HCT116 (cell line): ENCODE results near the gene NOL4L. TPM values are rescaled to one million over a fixed set of nuclear protein-coding genes. Genes with fewer than 3 reads are reported as not detected.

Experiments
- ATAC-seq: fragments of 200-7000 bp; cut with Tn5 transposase; 2 replicates; pipeline ENCODE4 v1.9.1; 2020; ENCODE audit warnings: mild to moderate bottlenecking, moderate library complexity
- BruUV-seq: library from RNA; stranded (reverse); fragments of 400-500 nt; replicated peaks from 2 replicates; lab custom pipeline; 2021; lab: Mats Ljungman, UMichigan
- CTCF ChIA-PET: fragments of 300-600 bp; sonication (Branson Sonifier 250); formaldehyde crosslinking; loops from one replicate; lab custom pipeline; 2021; ENCODE audit warnings: antibody characterized with exemption; lab: Charles Lee
- POLR2A ChIA-PET: fragments of 300-600, 350-600 bp; sonication (Branson Sonifier 250); formaldehyde crosslinking; loops from one replicate; lab custom pipeline; 2021; ENCODE audit warnings: antibody characterized with exemption; lab: Charles Lee
- RAD21 ChIA-PET, 2 experiments: fragments of 300-600 bp; sonication (Branson Sonifier 250); formaldehyde crosslinking; loops; one replicate each; lab custom pipeline; 2023; ENCODE audit warnings: low total read pairs in 2 of 2; ENCODE audit not compliant: uncharacterized antibody in 2 of 2, unreplicated experiment in 2 of 2, low non-redundant PET in 1 of 2; lab: Charles Lee
- DNase-seq: peaks from one replicate; pipeline ENCODE4 v3.0.0-alpha.2; 2010; ENCODE audit warnings: low read depth, low spot score
- H2AFZ ChIP-seq: fragments of 200-600 bp; shearing (Covaris generic), sonication (generic); 2 replicates; pipeline ENCODE4 v1.6.1; 2017; ENCODE audit warnings: low read depth, mixed run types, mixed read lengths, antibody characterized with exemption, low read length; ENCODE audit not compliant: poor library complexity, severe bottlenecking
- H3K27ac ChIP-seq: 2 replicates; pipeline ENCODE4 v1.5.1; 2012; ENCODE audit warnings: low read depth, low read length
- H3K27me3 ChIP-seq: fragments of 200-600 bp; sonication (generic); 2 replicates; pipeline ENCODE4 v1.6.1; 2016; ENCODE audit warnings: mixed run types, low read length, mixed read lengths; ENCODE audit not compliant: insufficient read depth
- H3K36me3 ChIP-seq, 2 experiments: fragments of 200-500 bp in 1 of 2; fragments of 200-600 bp in 1 of 2; sonication (Bioruptor generic) in 1 of 2; sonication (generic) in 1 of 2; 2 replicates each; pipeline versions ENCODE4 v1.5.1 to v1.6.1; 2014 to 2016; ENCODE audit warnings: low read length in 2 of 2, inconsistent platforms in 1 of 2, mixed read lengths in 1 of 2, mixed run types in 1 of 2; ENCODE audit not compliant: insufficient read depth in 2 of 2, control insufficient read depth in 1 of 2
- H3K4me1 ChIP-seq, 2 experiments: fragments of 200-600 bp in 1 of 2; sonication (generic) in 1 of 2; 2 replicates each; pipeline versions ENCODE4 v1.5.1 to v1.6.1; 2012 to 2017; ENCODE audit warnings: low read length in 2 of 2, inconsistent platforms in 1 of 2, mild to moderate bottlenecking in 1 of 2, mixed read lengths in 1 of 2, mixed run types in 1 of 2, moderate library complexity in 1 of 2; ENCODE audit not compliant: insufficient read depth in 2 of 2, control insufficient read depth in 1 of 2
- H3K4me2 ChIP-seq: fragments of 200-600 bp; sonication (generic); 2 replicates; pipeline ENCODE4 v1.6.1; 2017; ENCODE audit warnings: mixed run types, low read length, mixed read lengths
- H3K4me3 ChIP-seq, 2 experiments: fragments of 200-600 bp in 1 of 2; sonication (generic) in 1 of 2; replicated peaks in 1 of 2; 2 replicates each; pipeline ENCODE4 v1.5.1; 2011 to 2016; ENCODE audit warnings: low read length in 2 of 2, control low read depth in 1 of 2, low read depth in 1 of 2, mild to moderate bottlenecking in 1 of 2, mixed read lengths in 1 of 2, mixed run types in 1 of 2
- H3K79me2 ChIP-seq: fragments of 200-600 bp; sonication (generic); 2 replicates; pipeline ENCODE4 v1.6.1; 2017; ENCODE audit warnings: mild to moderate bottlenecking, mixed run types, low read length, moderate library complexity, mixed read lengths; ENCODE audit not compliant: insufficient read depth
- H3K9ac ChIP-seq: fragments of 200-600 bp; sonication (generic); 2 replicates; pipeline ENCODE4 v1.6.1; 2016; ENCODE audit warnings: low read length, mixed read lengths
- H3K9me2 ChIP-seq: fragments of 200-600 bp; sonication (generic), shearing (Covaris generic); 2 replicates; pipeline ENCODE4 v1.6.1; 2017; ENCODE audit warnings: mixed run types, mild to moderate bottlenecking, moderate library complexity; ENCODE audit not compliant: insufficient read depth
- H3K9me3 ChIP-seq, 2 experiments: fragments of 200-500 bp in 1 of 2; fragments of 200-600 bp in 1 of 2; sonication (Bioruptor generic) in 1 of 2; sonication (generic) in 1 of 2; 2 replicates each; pipeline ENCODE4 v1.6.1; 2014 to 2017; ENCODE audit warnings: low read length in 2 of 2, mixed read lengths in 2 of 2, inconsistent platforms in 1 of 2, low read depth in 1 of 2, mild to moderate bottlenecking in 1 of 2, mixed run types in 1 of 2, moderate library complexity in 1 of 2; ENCODE audit not compliant: control insufficient read depth in 1 of 2, insufficient read depth in 1 of 2
- H4K20me1 ChIP-seq: fragments of 200-600 bp; sonication (generic), shearing (Covaris generic); 2 replicates; pipeline ENCODE4 v1.6.1; 2017; ENCODE audit warnings: mixed run types, mild to moderate bottlenecking, moderate library complexity; ENCODE audit not compliant: insufficient read depth
- CBX3 ChIP-seq: IDR thresholded peaks from 2 replicates; pipeline ENCODE4 v1.6.1; 2012; ENCODE audit warnings: low read depth
- CEBPB ChIP-seq: IDR thresholded peaks from 2 replicates; pipeline ENCODE4 v1.6.1; 2012; ENCODE audit warnings: low read depth
- EGR1 ChIP-seq: IDR thresholded peaks from 2 replicates; pipeline ENCODE4 v1.6.1; 2012; ENCODE audit warnings: low read depth
- ELF1 ChIP-seq: IDR thresholded peaks from 2 replicates; pipeline ENCODE4 v1.6.1; 2012; ENCODE audit warnings: low read depth, borderline replicate concordance
- EZH2phosphoT487 ChIP-seq: fragments of 200-600 bp; IDR thresholded peaks from 2 replicates; pipeline ENCODE4 v1.6.1; 2018; ENCODE audit warnings: antibody characterized with exemption, borderline replicate concordance
- FOSL1 ChIP-seq: IDR thresholded peaks from 2 replicates; pipeline ENCODE4 v1.6.1; 2012; ENCODE audit warnings: low read depth
- POLR2A ChIP-seq: IDR thresholded peaks from 2 replicates; pipeline ENCODE4 v1.7.0; 2011; ENCODE audit warnings: borderline replicate concordance; ENCODE audit not compliant: insufficient read depth, insufficient read length; ENCODE audit errors: extremely low read depth
- SIN3A ChIP-seq: IDR thresholded peaks from 2 replicates; pipeline ENCODE4 v1.6.1; 2012; ENCODE audit warnings: low read depth
- SP1 ChIP-seq: IDR thresholded peaks from 2 replicates; pipeline ENCODE4 v1.6.1; 2012; ENCODE audit warnings: low read depth
- SRF ChIP-seq: IDR thresholded peaks from 2 replicates; pipeline ENCODE4 v1.6.1; 2012; ENCODE audit warnings: low read depth
- TCF7L2 ChIP-seq: IDR thresholded peaks from 2 replicates; pipeline ENCODE4 v1.7.0; 2011; ENCODE audit warnings: borderline replicate concordance, inconsistent platforms; ENCODE audit not compliant: insufficient read depth, insufficient read length; ENCODE audit errors: extremely low read depth
- YY1 ChIP-seq: IDR thresholded peaks from 2 replicates; pipeline ENCODE4 v1.6.1; 2011; ENCODE audit warnings: low read length, low read depth, moderate library complexity, mild to moderate bottlenecking; ENCODE audit not compliant: insufficient replicate concordance; ENCODE audit errors: extremely low read depth
- ZFX ChIP-seq: fragments of 450-650 bp; IDR thresholded peaks from 2 replicates; pipeline ENCODE4 v1.6.1; 2017
- ZNF274 ChIP-seq: fragments of 200-500 bp; sonication (Bioruptor generic); IDR thresholded peaks from 2 replicates; pipeline ENCODE4 v1.6.1; 2014; ENCODE audit warnings: mild to moderate bottlenecking, low read depth, low read length, inconsistent platforms
- intact Hi-C: fragments of 100-400 bp; cut with micrococcal nuclease; formaldehyde crosslinking; loops from 2 replicates; pipeline ENCODE4 v1.10.0; 2022
- total RNA-seq: library from RNA; stranded (reverse); gene quantifications from one replicate; pipeline ENCODE4 v1.2.1, GENCODE V29; 2021; ENCODE audit not compliant: unreplicated experiment
- TF ChIP-seq, protein P1 (sequence below): IDR thresholded peaks from 2 replicates; pipeline ENCODE4 v1.6.1; 2012
- TF ChIP-seq, protein P2 (sequence below): IDR thresholded peaks from 2 replicates; pipeline ENCODE4 v1.6.1; 2012

The NOL4L gene
- total RNA-seq, 1 experiment from 2014 or later: 5.9 TPM

DNA sequence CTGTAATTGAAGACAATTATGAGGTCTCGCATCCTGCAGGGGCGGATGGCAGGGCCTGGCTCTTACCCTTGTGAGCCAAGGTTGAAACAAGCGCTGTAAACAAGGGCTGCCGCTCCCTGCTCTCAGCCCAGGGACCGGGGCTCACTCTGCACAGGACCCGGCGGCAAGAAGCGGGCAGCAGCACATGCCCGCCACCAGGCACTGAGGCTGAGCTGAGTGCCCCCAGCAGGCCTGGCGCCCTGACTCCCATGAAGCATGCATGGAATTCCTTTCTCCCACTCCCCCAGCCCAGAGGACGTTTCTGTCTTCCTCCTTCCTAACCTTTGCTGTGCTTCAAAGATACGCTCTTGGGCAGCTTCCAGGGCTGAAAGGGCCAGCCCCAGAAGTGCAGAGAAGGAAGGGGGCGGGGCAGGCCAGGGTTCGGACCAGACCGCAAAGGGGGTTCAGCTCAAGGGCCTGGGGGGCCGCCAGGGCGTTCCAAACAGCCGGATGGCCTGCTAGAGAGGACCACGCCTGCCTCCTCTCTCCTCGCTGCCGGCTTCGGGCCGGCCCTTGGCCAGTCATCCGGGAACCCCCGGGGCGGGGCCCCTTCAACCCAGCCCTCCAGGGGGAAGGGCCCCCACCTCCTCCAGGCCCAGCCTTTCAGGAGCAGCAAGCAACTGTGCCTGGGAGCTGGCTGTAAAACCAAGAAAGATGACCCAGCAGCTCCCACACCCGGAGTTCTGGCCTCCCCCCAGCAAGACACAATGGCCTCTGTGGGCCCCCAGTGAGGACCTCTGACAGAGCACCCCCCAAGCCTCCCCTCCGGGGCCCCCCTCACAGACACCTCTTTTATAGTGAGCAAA lies 109.9 kb downstream of the NOL4L start:
- Histone ChIP-seq H3K36me3 (no peaks in the 10 kb centered on the region), H3K27me3 (no peaks in the 10 kb centered on the region), H3K9ac (no peak overlapping the region), H3K9me2 (no peaks in the 10 kb centered on the region), H3K4me1 (peaks cover 0 to 9% of the 10 kb centered on the region in 2 experiments; a peak in 1 of 4 replicates), H3K79me2 (no peaks in the 10 kb centered on the region), H2AFZ (no peak overlapping the region), H4K20me1 (no peaks in the 10 kb centered on the region), H3K9me3 (no peaks in the 10 kb centered on the region), H3K27ac (no peak overlapping the region; the same call in 1 of the 2 replicates), H3K4me2 (peak overlapping the region; percentile 19; the same call in 1 of the 2 replicates), H3K4me3 (no peak overlapping the region)
- RAD21 ChIA-PET: no interaction called here
- ATAC-seq (peak; percentile 52), DNase-seq (no peak)
- intact Hi-C loops: no loop called here
- POLR2A ChIA-PET: no interaction called here
- CTCF ChIA-PET: no interaction called here
- TF ChIP-seq, protein P1, sequence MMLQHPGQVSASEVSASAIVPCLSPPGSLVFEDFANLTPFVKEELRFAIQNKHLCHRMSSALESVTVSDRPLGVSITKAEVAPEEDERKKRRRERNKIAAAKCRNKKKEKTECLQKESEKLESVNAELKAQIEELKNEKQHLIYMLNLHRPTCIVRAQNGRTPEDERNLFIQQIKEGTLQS: no peak
- TF ChIP-seq TCF7L2 (no peak), SRF (no peak), EGR1 (no peak), POLR2A (no peak), ZFX (no peak), CBX3 (no peak), EZH2phosphoT487 (no peak), ZNF274 (no peak), FOSL1 (no peak), ELF1 (no peak), YY1 (no peak), CEBPB (no peak), SP1 (no peak), SIN3A (no peak)
- TF ChIP-seq, protein P2, sequence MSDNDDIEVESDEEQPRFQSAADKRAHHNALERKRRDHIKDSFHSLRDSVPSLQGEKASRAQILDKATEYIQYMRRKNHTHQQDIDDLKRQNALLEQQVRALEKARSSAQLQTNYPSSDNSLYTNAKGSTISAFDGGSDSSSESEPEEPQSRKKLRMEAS: no peak
- TF ChIP-seq, all 23 proteins: peak for 0
- no TSS peak for BruUV-seq
